ENCODE results near the gene MYL10. TPM values are rescaled to one million over a fixed set of nuclear protein-coding genes. Genes with fewer than 3 reads are reported as not detected.

Gene MYL10
- total and polyA plus RNA-seq, 2 of the 8 experiments (the other 6 are each of a cell fraction or from before 2014, with no cell fraction given): 0.18 TPM; not detected in 1

DNA sequence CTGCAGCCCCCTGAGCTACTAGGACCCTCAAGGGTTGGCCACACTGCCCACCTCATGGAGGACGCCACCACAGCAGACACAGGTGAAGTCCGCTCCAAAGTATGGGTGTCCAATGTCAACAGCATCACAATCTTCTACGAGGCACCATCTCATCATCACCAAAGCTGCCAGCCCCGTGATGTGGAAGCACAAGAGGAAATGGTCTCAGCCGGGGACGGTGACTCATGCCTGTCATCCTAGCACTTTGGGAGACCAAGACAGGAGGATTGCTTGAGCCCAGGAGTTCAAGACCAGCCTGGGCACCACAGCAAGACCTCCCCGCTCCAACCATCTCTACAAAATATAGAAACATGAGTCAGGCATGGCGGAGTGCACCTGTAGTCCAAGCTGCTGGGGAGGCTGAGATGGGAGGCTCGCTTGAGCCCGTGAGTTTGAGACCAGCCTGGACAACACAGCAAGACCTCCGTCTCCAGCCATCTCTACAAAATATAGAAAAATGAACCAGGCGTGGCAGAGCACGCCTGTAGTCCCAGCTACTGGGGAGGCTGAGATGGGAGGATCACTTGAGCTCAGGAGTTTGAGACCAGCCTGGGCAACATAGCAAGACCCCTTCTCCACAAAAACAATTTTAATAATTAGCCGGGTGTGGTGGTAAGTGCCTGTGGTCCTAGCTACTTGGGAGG is 48.8 kb upstream of the MYL10 start:
- Histone ChIP-seq H3K79me2 (ENCODE audit: control insufficient read depth in 1 of 2, insufficient read depth in 2 of 2, low read length in 2 of 2) (no peaks in the 10 kb centered on the region), H4K20me1 (replicated peaks in 1 of 2; ENCODE audit: control insufficient read depth in 1 of 2, insufficient read depth in 2 of 2, low read length in 2 of 2) (peaks cover 0 to 2% of the 10 kb centered on the region in 2 experiments), H2BK12ac (ENCODE audit: low read depth, low read length) (no peak overlapping the region; the same call in 1 of the 2 replicates), H3K18ac (ENCODE audit: extremely low read depth, low read length) (peak overlapping the region; percentile 83; the same call in 1 of the 2 replicates), H3K9ac (replicated peaks in 1 of 4; ENCODE audit: extremely low read depth in 1 of 4, low read depth in 3 of 4, low read length in 3 of 4) (no peak overlapping the region; a peak in 2 of 7 replicates), H3K23me2 (ENCODE audit: low read depth, low read length) (no peaks in the 10 kb centered on the region), H3K4me3 (ENCODE audit: extremely low read depth in 1 of 4, insufficient read depth in 2 of 4, low read depth in 3 of 4, low read length in 4 of 4) (no peak overlapping the region), H3K56ac (replicated peaks; ENCODE audit: insufficient read length, low read depth, low read length) (no peak overlapping the region), H3K23ac (ENCODE audit: insufficient read length) (no peak overlapping the region), H3K14ac (ENCODE audit: insufficient read length) (no peak overlapping the region), H3K4me1 (replicated peaks in 1 of 4; ENCODE audit: control insufficient read depth in 3 of 4, insufficient read depth in 4 of 4, low read length in 3 of 4) (peaks cover 0 to 10% (median 8%) of the 10 kb centered on the region in 4 experiments; a peak in 4 of 7 replicates), H3K9me3 (ENCODE audit: insufficient read depth in 2 of 2, low read depth in 1 of 2, low read length in 1 of 2) (no peaks in the 10 kb centered on the region), H3K4me2 (ENCODE audit: insufficient read depth in 1 of 2, low read depth in 2 of 2, low read length in 2 of 2) (peak overlapping the region in 1 of 2 experiments; percentile 48; a peak in 1 of 4 replicates), H3K4ac (replicated peaks; ENCODE audit: insufficient read length, low read depth, low read length) (no peak overlapping the region), H3K27ac (ENCODE audit: low read depth, low read length) (no peak overlapping the region), H2AK5ac (ENCODE audit: low read depth, low read length) (no peak overlapping the region), H4K5ac (ENCODE audit: insufficient read length, low read depth, low read length) (no peak overlapping the region), H2BK5ac (ENCODE audit: low read depth, low read length) (peak overlapping the region; percentile 47), H2AFZ (ENCODE audit: low read length) (peak overlapping the region; percentile 7; the same call in 1 of the 2 replicates), H4K8ac (ENCODE audit: extremely low read depth, insufficient read depth, low read length) (0 out of 2 replicates have a peak overlapping the region, but pooled peaks have one; percentile 4), H4K91ac (replicated peaks; ENCODE audit: insufficient read length, low read length) (no peak overlapping the region), H3K79me1 (ENCODE audit: low read depth, low read length) (no peaks in the 10 kb centered on the region), H2BK120ac (replicated peaks; ENCODE audit: low read depth, low read length) (no peak overlapping the region), H2BK20ac (ENCODE audit: low read length) (peak overlapping the region; percentile 90; the same call in 1 of the 2 replicates), H3K27me3 (replicated peaks in 1 of 4; ENCODE audit: control insufficient read depth in 3 of 4, extremely low read depth in 1 of 4, insufficient read depth in 3 of 4, low read length in 3 of 4) (no peaks in the 10 kb centered on the region), H3K36me3 (ENCODE audit: control insufficient read depth in 2 of 4, insufficient read depth in 4 of 4, low read length in 3 of 4) (no peaks in the 10 kb centered on the region), H2BK15ac (ENCODE audit: low read length) (peak overlapping the region; percentile 92; the same call in 1 of the 2 replicates)
- no peak for FAIRE-seq
- 90% methylated on average over 14 of the region's 14 CpGs; no CpG with 5 or more reads in 1 of the 2 experiments for WGBS, 2 experiments (ENCODE audit: extremely low coverage in 1 of 2, insufficient coverage in 1 of 2, insufficient read length in 1 of 2, insufficient replicate concordance in 2 of 2, low coverage in 1 of 2, low lambda C conversion rate in 2 of 2, missing lambda C conversion rate in 1 of 2)
- no peak for TF ChIP-seq EGR1 (IDR thresholded peaks at IDR 0.05; ENCODE audit: borderline replicate concordance, low read depth, low read length)
- no peak for TF ChIP-seq SP2 (IDR thresholded peaks at IDR 0.05; ENCODE audit: low read length)
- TF ChIP-seq KDM1A (IDR thresholded peaks at IDR 0.05; ENCODE audit: borderline replicate concordance, low read length): 0 out of 2 replicates have a peak, but pooled peaks have one; percentile 27
- no peak for TF ChIP-seq BRCA1 (IDR thresholded peaks at IDR 0.05; ENCODE audit: low read depth, low read length)
- DNase-seq (ENCODE audit: low read depth in 1 of 2, low spot score in 2 of 2): no peak
- ChIA-PET POLR2A (ENCODE audit: partially characterized antibody) (interaction anchor here (1.3 kb wide), 1 partner anchor 10 kb away, joined by 4 read pairs; no protein-coding TSS in a partner anchor), CTCF (ENCODE audit: partially characterized antibody) (interaction anchor here (0.6 to 1.6 kb wide), 5 partner anchors 9 to 365 kb away, joined by 3 to 5 read pairs (median 4); no protein-coding TSS in a partner anchor)
